GM20431 (cell line): Measurements from ENCODE around the gene RUNX3.
"Not testable (repeated sequence)": the region's sequence is repeated elsewhere in the genome, so short reads cannot be mapped to it uniquely, and the experiment has no call there.

ENCODE experiments used
- in situ Hi-C: fragments of 300-500 bp; cut with MseI, MboI; formaldehyde crosslinking; loops from one replicate; pipeline ENCODE4 v1.15.0; 2020; ENCODE audit warnings: low sequenced_read_pairs; ENCODE audit not compliant: unreplicated experiment

Gene RUNX3

DNA sequence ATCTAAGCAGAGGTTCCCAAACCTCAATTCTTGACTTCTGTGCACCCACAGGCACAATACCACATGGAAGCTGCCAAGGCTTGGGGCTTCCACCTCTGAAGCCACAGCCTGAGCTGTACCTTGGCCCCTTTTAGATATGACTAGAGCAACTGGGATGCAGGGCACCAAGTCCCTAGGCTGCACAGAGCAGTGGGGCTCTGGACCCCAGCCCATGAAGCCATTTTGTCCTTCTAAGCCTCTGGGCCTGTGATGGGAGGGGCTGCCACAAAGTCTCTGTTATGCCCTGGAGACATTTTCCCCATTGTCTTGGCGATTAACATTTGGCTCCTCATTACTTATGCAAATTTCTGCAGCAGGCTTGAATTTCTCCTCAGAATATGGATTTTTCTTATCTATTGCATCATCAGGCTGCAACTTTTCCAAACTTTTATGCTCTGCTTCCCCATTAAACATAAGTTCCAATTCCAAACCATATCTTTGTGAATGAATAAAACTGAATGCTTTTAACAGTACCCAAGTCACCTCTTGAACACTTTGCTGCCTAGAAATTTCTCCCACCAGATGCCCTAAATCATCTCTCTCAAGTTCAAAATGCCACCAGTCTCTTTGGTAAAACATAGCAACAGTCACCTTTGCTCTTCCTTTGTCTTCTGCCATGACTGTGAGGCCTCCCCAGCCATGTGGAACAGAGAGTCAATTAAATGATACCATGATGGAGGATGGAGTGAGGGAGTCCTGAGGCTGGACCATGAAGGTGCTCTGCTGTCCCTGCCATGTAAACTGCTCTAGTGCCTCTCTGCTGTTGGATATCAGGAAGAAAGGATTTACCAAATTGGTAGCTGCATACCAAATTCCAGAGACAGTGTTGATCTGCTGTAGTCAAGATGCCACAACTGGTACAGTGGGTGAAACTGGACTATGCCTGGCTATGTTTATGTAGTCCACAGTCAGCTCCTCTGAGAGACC is 37.6 kb downstream of the RUNX3 start:
- in situ Hi-C loops = no loop called here

DNA sequence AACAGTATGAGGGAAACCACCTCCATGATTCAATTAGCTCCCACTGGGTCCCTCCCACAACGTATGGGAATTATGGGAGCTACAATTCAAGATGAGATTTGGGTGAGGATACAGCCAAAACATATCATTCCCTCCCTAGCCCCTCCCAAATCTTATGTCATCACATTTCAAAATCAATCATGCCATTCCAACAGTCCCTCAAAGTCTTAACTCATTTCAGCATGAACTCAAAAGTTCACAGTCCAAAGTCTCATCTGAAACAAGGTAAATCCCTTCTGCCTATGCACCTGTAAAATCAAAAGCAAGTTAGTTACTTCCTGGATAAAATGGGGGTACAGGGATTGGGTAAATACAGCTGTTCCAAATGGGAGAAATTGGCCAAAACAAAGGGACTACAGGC is 38.7 kb downstream of the RUNX3 start:
- in situ Hi-C loops = not testable (repeated sequence)

DNA sequence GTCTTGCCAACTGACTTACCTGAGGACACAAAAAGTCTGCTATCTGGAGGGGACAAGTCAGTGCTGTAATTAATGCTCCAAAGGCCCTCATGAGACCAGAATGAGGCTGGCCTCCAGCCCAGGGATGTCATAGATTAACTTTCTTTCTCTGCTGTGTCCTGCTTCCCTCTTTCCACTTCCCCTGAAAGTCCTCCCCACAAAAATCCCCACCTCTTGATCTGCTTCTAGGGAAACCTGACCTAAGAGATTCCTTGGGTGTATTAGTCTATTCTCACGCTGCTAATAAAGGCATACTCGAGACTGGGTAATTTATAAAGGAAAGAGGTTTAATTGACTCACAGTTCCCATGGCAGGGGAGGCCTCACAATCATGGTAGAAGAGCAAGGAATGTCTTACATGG is 39.2 kb downstream of the RUNX3 start:
- in situ Hi-C loops = no loop called here

DNA sequence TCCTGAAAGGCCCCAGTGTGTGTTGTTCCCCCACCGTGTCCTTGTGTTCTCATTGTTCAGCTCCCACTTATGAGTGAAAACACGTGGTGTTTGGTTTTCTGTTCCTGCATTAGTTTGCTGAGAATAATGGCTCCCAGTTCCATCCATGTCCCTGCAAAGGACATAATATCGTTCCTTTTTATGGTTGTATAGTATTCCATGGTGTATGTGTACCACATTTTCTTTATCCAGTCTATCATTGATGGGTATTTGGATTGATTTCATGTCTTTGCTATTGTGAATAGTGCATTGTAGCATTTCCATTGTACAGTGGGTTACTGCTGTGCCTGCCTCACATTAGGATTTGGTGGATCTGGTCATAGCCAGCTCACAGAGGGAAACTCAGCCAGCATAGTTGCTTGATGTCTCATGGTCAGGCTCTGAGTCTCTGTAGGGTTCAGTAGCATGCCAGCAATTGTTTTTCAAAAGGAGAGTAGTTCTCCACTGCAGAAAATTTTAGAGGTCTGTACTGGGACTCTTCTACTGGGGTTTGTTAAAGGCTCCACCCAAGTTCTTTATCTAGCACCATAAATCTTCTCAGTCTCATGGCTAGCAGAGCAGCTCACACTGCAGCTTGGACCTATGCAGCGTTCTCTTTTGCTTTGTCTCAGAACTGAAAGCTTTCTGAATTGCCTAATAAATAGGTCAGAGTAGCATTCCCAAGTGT is 41.0 kb downstream of the RUNX3 start:
- in situ Hi-C loops = no loop called here

DNA sequence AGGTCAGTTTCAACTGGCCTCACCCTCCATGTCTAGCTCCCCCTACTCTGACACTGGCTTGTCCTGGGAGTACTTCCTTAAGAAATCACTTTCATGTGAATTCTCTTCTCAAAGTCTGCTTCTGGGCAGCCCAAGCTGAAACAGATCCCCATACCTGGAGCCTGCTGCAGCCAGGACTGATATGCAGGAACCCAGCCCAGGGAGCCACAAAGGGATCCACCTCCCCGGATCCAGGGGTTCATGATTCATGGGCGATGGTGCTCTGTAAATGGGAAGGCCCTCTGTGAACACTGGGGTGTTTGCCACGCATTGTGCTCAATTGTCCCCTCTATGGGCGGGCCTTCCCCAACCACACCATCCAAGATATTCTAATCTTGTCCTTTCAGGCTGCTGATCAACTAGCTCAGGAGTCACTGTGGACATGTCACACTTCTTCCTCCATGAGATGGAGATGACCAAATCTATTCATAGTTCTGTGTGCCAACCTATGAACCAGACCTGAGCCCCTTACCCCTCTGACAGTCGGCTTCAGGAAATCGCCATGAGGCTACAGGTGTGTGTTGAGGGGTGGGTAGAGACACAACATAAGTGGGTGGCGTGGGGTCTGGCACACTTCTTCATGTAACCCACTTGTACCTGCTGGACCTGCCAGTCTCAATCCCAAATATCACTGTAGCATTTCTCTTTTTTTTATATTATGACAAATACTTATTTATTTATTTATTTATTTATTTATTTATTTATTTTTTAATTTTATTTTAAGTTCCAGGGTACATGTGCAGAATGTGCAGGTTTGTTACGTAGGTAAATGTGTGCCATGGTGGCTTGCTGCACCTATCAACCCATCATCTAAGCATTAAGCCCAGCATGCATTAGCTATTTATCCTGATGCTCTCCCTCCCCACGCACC is 41.8 kb downstream of the RUNX3 start:
- in situ Hi-C loops = no loop called here

DNA sequence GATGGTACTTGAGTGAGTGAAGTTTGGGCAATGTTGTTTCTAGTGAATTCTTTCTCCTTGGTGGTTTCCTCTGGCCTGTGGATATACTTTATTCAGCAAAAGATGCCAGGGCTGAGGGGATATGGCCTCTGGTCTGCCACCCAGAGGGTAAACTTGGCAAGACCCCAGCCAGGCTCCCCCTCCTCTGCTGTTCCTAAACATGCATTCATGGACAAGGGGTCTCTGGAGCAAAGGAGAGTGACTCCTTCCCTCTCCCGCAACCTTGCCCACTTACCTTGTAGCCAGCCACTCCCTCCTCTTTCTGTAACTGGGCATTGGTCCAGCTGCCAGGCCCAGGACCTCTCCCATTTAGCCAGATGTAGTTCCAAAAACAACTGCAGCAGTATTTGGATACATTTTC is 43.8 kb downstream of the RUNX3 start:
- in situ Hi-C loops = no loop called here

DNA sequence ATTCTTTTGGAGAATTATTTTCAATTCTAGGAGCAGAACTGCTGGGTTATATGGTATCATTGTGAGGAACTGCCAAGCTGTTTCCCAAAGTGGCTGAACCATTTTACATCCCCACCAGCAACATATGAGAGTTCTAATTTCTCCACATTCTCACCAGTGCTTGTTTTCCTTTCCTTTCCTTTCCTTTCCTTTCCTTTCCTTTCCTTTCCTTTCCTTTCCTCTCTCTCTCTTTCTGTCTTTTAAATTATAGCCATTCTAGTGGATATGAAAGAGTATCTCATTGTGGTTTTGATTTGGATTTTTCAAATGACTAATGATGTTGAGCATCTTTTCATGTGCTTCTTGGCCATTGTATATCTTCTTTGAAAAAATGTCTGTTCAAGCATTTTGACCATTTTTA is 45.3 kb downstream of the RUNX3 start:
- in situ Hi-C loops = no loop called here

DNA sequence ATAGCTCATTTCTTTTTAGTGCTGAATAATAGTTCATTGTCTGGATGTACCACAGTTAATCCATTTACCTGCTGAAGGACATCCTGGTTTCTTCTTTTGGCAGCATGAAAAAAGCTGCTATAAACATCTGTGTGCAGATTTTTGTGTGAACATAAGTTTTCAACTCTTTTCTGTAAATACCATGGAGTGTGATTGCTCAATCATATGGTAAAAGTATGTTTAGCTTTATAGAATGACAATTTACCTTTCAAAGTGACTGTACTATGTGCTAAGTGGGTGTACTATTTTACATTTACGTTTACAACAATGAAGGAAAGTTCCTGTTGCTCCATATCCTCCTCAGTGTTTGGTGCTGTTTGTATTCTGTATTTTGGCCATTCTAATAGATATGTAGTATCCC is 49.0 kb downstream of the RUNX3 start:
- in situ Hi-C loops = no loop called here

DNA sequence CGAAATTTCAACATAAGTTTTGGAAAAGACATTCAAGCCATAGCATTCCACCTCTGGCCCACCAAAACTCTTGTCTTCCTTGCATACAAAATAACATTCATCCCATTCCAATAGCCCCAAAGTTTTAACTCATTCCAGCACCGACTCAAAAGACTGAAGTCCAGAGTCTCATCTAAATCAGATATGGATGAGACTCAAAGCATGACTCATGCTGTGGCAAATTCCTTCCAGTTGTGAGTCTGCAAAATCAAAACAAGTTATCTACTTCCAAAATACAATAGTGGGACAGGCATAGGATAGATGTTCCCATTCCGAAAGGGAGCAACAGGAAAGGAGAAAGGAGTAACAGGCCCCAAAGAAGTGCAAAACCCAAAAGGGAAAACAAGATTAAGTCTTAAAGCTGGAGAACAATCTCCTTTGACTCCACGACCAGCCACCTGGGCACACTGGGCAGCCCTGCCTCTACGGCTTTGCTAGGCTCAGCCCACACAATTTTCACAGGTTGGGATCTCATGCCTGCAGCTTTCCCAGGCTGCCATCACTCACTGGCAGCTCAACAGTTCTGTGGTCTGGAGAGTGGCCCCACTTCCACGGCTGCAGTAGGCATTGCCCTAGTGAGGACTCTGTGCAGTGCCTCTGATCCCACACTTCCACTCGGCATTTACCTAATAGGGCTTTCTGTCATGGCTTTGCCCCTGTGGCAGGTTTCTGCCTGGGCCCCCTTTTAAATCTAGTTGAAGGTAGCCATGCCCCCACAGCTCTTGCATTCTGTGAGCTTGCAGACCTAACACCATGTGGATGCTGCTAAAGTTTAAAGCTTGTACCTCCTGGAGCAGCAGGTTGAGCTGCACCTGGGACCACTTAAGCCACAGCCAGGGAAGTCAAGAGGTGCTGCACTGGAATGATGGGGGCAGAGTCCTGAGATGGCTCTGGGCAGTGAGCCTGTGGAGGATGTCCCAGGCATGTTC is 51.0 kb downstream of the RUNX3 start:
- in situ Hi-C loops = no loop called here

DNA sequence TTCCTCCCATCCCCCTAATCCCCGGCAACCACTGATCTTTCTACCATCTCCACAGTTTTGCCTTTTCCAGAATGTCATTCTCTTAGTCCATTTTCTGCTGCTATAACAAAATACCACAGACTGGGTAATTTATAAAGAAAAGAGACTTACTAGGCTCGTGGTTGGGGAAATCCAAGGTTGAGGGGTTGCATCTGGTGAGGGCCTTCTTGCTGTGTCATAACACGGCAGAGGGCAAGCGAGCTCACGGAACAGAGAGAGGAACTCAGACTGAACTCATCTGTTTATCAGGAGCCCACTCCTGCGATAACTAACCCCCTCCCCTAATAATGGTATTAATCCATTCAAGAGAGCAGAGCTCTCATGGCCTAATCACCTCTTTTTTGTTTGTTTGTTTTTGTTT is 52.0 kb downstream of the RUNX3 start:
- in situ Hi-C loops = no loop called here

DNA sequence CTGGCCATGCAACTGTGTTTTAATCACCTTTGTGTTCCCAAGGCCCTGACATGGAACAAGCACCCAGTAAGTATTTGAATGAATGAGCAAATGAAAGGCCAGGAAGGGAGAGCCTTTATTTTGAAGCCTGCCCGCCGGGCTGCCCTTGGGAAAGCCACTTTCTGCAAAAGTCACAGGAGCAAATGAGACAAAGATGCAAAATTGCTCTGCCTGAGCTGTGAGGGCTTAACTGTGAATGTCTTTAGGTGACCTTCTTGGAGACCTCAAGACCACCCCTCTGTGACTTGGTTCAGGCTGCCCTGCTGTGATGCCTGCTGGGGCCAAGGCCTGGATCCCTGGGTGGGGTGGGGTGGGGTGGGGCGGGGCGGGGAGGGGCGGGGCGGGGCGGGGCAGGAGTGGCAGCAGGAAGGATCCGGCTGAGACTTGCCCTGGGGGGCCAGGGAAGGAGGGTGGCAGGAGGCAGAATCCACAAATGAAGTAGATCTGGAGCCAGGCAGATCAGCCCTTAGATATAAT is 54.0 kb downstream of the RUNX3 start:
- in situ Hi-C loops = no loop called here

DNA sequence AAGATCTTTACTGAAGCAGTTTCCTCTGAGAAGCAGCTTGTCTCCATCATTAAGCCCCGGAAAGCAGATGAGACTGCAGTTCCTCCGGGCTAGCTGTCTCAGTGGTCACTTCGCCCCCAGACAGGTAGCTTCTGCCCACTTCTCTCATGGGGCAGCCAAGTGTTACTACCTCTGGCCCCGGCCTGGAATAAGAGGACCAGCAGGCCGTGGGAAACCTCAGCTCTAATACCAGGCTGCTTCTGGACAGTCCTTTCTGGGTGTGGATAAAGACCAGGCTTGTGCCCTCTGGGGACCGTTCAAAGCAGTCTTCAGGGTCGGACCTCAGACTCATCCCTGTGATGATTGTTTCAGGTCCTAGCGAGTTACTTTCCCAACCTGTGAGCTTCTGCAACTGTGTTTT is 54.8 kb downstream of the RUNX3 start:
- in situ Hi-C loops = no loop called here

DNA sequence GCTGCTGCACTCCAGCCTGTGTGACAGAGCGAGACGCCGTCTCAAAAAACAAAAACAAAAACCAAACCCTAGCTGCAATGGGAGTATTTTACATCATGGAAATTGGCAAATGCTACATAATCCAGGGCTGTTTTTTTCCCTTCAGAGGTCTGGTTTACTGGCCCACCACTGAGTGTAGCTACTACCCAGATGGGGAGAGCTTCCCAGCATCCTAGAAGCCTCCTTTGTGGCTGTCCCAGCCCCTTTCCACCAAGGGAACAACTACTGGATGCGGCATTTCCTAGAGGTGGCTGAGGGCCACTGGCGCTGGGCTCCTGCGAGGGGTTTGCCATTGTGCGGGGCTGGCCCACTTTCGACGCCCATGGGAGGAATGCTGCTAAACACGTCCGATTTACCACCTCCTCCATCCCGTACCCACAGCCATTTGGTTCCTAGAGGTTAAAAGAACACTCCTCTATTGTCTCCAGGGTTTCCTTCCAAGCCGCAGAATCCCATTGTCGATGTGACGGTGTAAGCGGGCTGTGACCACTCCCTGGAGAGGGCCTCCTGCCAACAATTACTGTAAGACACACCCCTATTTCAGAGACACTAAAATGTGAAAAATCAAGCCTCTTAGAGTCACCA is 55.4 kb downstream of the RUNX3 start:
- in situ Hi-C loops = loop anchor here (25.0 kb wide), 1 partner anchor 338 kb away; no protein-coding TSS in a partner anchor

DNA sequence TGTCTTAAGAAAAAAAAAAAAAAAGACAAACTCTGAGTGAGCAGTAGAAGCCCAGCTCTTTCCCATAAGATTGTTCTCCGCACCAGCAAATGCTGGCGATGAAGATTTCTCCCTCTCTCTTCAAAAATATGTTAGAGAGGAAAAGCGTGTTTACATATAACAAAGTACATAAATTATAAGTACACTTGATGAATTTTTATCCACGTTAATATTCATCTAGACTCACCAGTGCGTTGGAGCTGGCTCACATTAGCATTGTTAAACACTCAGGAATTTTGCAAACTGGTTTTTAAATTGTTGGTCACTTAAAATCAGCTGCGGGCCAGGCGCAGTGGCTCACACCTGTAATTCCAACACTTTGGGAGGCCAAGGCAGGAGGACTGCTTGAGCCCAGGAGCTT is 56.0 kb downstream of the RUNX3 start:
- in situ Hi-C loops = loop anchor here (25.0 kb wide), 1 partner anchor 338 kb away; no protein-coding TSS in a partner anchor

DNA sequence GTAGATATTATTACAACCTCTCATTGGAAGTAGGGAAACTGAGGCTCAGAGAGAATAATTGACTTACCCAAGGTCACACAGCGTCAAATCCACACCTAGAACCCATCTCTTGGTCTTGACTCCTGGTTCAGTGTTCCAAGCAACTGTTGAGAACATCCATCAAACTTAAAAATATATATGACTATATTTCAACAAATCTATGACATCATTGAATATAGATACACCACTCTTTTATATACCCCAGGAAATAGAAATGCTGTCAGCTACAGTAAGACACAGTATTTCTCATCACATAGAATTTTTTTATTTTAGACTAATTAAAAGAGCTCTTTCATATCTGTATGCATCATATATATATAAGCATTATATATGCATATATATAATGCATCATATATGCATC is 56.9 kb downstream of the RUNX3 start:
- in situ Hi-C loops = loop anchor here (25.0 kb wide), 1 partner anchor 339 kb away; no protein-coding TSS in a partner anchor

DNA sequence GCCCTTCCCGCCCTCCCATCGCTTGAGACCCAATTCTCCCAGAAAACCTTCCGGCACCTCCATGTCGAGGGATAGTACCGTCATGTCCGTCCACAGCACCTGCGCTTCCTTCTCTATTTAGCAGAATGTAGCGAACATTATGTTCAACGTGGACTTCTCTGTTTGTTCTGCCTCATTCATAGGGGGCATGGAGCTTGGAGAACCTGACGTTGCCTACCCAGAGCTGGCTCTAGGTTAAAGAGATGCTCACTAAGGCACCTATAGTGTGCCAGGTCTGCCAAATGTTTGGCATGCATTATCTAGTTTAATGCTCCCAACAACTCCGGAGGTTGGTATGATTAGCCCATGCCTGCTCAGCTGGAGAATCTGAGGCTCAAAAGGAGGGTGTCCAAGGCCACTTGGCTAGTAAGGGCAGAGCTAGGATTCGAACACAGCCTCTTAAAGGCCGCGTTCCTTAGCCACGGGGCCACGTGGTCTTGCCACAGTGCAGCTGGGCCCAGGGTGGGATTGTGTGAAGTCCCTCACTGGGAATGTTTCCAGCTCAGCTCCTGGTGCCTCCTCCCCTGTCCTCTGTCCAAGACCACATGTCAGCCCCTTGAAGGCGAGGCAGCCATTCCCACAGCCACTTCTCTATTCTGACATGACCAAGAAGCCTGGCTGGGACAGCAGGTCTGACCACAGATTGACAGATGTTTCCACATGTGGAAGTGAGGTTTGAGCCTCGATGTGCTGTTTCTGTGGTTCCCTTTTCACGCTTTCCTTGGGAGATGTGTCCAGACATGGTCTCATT is 57.8 kb downstream of the RUNX3 start:
- in situ Hi-C loops = loop anchor here (25.0 kb wide), 1 partner anchor 340 kb away; no protein-coding TSS in a partner anchor

DNA sequence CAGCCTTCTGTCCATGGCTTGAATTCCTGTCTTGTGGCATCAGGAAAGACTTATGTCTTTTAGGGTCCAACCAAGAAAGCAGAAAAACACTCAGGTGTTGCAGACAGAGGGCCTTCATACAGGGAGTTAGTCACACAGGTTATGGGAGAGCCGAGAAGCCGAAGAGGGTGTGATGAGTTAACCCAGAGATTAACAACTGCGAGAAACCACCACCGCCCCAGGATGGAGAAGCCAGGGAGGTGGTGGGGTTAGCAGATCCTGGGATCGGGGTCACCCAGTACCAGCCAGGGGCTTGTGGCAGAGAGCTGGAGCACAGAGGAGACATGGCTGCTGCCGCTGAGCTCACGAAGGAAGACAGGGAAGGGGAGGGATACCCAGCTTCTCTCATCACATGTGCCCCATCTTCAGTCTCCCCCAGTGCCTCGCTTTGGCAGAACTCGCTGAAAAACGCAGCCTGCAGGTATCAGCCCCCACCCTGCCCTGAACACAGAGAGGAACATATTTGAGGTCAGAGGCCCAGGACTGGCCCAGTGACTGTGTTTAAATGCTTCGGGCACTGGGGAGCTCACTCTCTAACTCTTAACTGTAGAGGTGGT is 58.7 kb downstream of the RUNX3 start:
- in situ Hi-C loops = loop anchor here (25.0 kb wide), 1 partner anchor 341 kb away; no protein-coding TSS in a partner anchor
